IPS-18a (cell line): Measurements from ENCODE around the gene DUSP1.

Experiments used
- H3K27ac ChIP-seq: one replicate; pipeline ENCODE4 v1.5.1; 2013; ENCODE audit warnings: low read length
- H3K27me3 ChIP-seq: one replicate; pipeline ENCODE4 v1.6.1; 2013; ENCODE audit warnings: mild to moderate bottlenecking, low read length; ENCODE audit not compliant: control insufficient read depth, insufficient read depth
- H3K36me3 ChIP-seq: one replicate; pipeline ENCODE4 v1.6.1; 2013; ENCODE audit warnings: low read depth, low read length; ENCODE audit not compliant: control insufficient read depth
- H3K4me1 ChIP-seq: one replicate; pipeline ENCODE4 v1.6.1; 2013; ENCODE audit warnings: low read depth, low read length; ENCODE audit not compliant: control insufficient read depth
- H3K4me3 ChIP-seq: one replicate; pipeline ENCODE4 v1.5.1; 2013; ENCODE audit warnings: low read length
- H3K9ac ChIP-seq: one replicate; pipeline ENCODE4 v1.6.1; 2013; ENCODE audit warnings: mild to moderate bottlenecking, low read length, moderate library complexity
- H3K9me3 ChIP-seq: one replicate; pipeline ENCODE4 v1.6.1; 2013; ENCODE audit warnings: low read depth, low read length; ENCODE audit not compliant: control insufficient read depth

Gene DUSP1

DNA sequence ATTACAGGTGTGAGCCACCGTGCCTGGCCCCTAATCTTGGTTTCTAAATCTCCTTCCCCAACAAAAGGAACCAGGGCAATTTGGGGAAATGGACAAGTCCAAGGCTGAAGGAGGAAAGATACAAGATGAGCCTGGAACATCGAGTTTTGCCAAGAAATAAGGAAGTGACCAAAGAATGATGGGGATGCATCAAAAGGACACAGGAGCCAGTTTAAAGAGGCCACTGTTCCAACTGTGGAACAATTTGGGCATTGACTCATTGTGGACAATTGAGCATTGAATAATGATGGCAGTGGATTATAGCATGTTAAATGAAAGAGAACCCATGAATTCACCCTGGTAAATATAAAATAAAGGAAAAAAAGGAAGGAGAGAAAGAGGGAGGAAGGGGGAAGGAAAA lies 47.5 kb downstream of the DUSP1 start:
- H3K9me3 ChIP-seq, result no peaks in the 10 kb centered on the region
- H3K27ac ChIP-seq, result no peak overlapping the region
- H3K36me3 ChIP-seq, result no peaks in the 10 kb centered on the region
- H3K4me1 ChIP-seq, result no peaks in the 10 kb centered on the region
- no peak overlapping the region for H3K4me3 ChIP-seq
- H3K9ac ChIP-seq, result no peak overlapping the region
- no peaks in the 10 kb centered on the region for H3K27me3 ChIP-seq

GRCh38 chr5:172722327-172722815 lies 48.6 kb downstream of the DUSP1 start:
- Histone ChIP-seq H3K27me3 (peaks cover 10% of the 10 kb centered on the region), H3K4me1 (no peaks in the 10 kb centered on the region), H3K4me3 (no peak overlapping the region), H3K27ac (no peak overlapping the region), H3K36me3 (no peaks in the 10 kb centered on the region), H3K9me3 (no peaks in the 10 kb centered on the region), H3K9ac (no peak overlapping the region)

GRCh38 chr5:172721455-172722326 lies 49.3 kb downstream of the DUSP1 start:
- Histone ChIP-seq H3K4me1 (no peaks in the 10 kb centered on the region), H3K27me3 (peaks cover 15% of the 10 kb centered on the region), H3K27ac (no peak overlapping the region), H3K4me3 (no peak overlapping the region), H3K9me3 (no peaks in the 10 kb centered on the region), H3K9ac (no peak overlapping the region), H3K36me3 (no peaks in the 10 kb centered on the region)

GRCh38 chr5:172720655-172721054 lies 50.3 kb downstream of the DUSP1 start:
- no peak overlapping the region for H3K9ac ChIP-seq
- no peaks in the 10 kb centered on the region for H3K4me1 ChIP-seq
- H3K36me3 ChIP-seq, result no peaks in the 10 kb centered on the region
- no peak overlapping the region for H3K27ac ChIP-seq
- H3K4me3 ChIP-seq, result no peak overlapping the region
- peaks cover 15% of the 10 kb centered on the region for H3K27me3 ChIP-seq
- no peaks in the 10 kb centered on the region for H3K9me3 ChIP-seq

DNA sequence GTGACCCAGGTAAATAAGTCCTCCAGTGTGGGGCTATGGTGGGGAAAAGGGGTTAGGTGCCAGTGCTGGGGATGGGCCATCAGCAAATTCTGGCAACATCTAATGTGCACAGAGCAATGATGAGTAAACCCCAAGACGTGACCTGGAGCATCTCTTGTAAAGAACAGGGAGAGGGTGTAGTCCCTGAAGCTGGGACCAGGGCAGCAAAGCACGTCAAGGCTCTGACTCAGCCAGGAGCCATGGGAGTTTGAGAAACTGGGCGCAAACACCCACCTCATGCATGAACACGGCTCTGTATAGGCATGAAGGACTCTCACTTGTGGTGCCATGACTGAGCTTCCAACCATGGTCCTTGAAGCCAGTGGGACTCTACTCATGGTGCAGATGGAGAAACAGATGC lies 51.8 kb downstream of the DUSP1 start:
- no peak overlapping the region for H3K27ac ChIP-seq
- peaks cover 15% of the 10 kb centered on the region for H3K27me3 ChIP-seq
- no peaks in the 10 kb centered on the region for H3K4me1 ChIP-seq
- no peaks in the 10 kb centered on the region for H3K9me3 ChIP-seq
- H3K36me3 ChIP-seq, result no peaks in the 10 kb centered on the region
- H3K9ac ChIP-seq, result no peak overlapping the region
- H3K4me3 ChIP-seq, result no peak overlapping the region

DNA sequence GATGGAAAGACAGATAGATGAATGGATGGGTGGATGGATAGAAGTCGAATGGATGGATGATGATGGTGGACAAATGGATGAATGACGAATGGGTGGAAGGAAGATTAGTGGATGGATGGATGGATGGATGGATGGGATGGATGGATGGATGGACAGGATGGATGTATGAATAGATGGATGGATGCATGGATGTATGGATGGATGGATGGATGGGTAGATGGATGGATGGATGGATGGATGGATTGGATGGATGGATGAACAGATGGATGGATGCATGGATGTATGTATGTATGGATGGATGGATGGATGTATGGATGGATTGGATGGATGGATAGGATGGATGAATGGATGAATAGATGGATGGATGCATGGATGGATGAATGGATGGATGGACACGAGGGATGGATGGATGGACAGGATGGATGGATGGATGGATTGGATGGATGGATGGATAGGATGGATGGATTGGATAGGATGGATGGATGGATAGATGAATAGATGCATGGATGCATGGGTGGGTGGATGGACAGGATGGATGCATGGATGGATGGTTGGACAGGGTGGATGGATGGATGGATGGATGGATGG lies 52.4 kb downstream of the DUSP1 start:
- Histone ChIP-seq H3K36me3 (no peaks in the 10 kb centered on the region), H3K9me3 (no peaks in the 10 kb centered on the region), H3K4me1 (no peaks in the 10 kb centered on the region), H3K9ac (no peak overlapping the region), H3K27ac (no peak overlapping the region), H3K4me3 (no peak overlapping the region), H3K27me3 (peaks cover 15% of the 10 kb centered on the region)
